ENCODE data around the gene KDELR1.

Gene KDELR1

DNA sequence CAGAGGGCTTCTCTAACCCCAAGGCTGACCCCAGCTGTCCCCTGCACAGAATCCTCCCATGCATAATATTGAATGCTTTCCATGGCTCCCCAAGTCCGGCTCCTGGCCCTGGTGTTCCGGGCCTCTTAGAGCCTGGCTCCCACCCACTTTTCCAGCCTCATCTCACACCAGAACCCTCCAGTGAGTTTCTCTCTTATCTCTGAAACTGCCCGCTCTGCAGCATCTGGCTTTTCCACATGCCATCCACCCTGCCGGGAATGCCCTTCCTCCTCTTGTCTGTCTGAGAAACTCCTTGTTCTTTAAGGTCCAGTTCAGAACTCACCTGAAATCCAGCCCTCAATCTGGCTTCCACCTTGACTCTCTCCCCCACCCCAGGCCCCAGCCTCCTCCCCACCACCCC, 20.4 kb downstream of the KDELR1 start:
- DNase-seq = no peak

DNA sequence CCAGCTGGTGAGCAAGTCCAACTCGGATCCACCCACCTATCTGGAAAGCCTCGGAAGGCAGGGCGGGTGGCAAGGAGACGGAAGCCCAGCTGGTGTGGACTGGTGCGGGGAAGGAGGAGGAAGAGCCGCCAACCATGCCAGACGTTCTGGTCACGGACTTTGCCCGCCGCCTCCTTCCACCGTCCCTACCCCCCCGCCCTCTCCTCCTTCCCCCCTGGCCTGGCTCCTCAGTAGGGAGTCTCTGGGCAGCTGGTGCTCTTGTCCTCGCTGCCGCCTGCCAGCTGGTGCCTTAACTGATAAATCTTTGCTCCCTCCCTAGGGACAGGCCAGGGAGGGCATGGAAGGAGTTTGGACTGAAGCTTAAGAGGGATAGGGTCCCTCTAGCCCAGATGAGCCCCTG, 22.4 kb downstream of the KDELR1 start:
- no peak for DNase-seq

DNA sequence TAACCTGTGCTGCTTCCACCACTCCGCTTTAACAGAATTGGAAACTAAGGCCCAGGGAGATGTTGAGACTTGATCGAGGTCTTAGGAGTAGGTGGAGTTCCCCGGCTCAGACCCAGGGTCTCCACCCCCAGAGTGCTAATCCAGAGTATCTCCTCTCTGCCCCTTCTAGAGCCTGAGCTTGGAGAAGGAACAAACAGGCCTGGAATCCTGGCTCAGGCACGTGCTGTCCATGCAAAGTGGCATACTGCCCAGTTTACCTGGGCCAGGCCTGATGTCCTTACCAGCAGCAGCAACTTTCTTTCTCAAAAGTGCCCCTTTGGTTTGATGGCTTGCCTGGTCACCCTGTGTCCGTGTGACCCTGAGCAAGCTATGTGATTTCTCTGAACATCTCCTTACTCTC, 23.5 kb downstream of the KDELR1 start:
- no peak for DNase-seq

DNA sequence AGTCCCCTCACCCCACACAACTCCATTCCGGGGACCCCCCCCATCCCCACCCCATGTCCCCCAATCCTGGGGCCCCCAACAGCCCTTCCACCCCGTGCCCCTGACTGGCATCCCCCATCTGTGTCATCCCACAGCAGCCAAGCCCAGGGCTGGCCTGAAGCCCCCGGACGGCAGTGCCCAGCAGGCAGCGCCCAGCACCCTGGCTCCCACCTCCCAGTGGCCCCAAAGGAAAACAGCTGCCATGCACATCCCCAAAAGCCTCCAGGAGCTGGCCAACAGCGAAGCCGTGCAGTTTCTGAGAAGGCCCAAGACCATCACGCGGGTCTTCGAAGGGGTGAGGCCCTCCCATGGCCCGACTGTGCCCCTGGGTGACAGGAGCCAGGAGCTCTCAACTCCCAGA, 25.7 kb downstream of the KDELR1 start:
- DNase-seq = no peak

DNA sequence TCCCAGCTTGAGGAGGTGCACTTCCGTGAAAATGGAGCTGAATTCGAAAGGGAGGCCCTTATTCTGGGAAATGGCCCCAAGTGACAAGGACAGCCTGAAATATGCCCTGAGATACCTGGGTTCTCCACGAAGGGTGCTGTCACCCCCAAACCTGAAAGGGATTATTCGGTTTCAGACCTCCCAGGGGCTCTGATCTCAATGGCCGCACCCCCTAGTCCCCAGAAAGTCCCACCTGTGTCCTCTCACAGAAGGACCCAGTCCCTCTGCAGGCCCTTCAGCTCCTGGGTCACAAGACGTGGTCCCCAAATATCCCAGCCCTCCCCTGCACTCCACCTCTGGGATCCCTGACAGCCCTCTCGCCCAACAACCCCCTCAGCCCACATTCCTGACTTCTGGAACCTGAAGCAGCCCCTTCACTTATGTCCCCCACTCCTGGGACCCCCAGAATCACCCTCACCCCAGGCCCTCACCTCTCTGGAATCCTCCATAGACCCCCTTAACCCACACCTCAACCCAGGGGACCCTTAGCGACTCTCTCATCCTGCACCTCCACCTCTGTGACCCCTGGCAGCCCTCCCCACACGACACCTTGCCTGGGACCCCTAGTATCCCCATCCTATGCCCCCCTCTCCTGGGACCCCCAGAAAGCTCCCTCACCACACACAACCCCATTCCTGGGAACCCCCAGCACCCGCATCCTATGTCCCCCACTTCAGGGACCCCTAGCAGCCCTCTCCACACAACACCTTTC, 26.6 kb downstream of the KDELR1 start:
- DNase-seq = no peak

DNA sequence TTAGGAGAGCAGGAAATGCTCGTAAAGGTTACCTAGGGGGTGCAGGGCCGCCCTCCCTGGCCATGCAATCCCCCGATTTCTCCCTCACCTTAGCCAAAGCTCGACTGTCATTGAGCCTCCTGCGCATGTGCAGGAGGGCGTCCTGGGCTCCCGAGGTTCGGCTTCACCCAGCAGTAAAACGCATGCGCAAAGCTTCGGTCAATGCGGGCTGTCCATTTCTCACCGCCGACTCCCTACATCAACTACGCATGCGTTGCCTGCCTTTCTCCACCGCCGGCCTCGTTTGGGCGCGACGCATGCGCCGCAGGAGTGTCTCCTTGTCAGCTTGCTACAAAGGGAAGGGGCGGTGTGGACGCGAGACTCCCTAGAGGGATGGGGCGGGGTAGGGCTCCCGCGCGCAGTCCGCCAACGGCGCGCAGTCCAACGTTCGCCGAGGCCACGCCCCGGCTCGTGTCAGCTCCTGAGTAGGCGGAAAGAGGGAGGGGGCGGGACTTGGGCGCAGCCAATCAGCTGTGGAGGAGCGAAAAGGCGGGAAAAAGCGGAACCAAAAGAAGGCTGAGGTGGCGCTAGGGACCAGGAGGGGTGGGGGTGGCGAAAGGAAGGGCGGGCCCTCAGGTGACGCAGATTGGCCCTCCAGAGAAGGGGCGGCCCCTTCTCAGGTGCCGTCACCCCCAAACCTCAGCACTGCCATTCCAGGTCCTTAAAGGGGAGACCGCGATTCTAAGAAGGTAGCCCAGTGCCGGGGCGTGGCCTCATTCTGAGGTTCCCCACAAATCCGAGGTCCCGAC, 27.3 kb downstream of the KDELR1 start, which contains the start of the genes SYNGR4 and TMEM143:
TSS of gene SYNGR4 (plus strand) at position 558 of the 788 bp plus-strand sequence. CDS start 1,476 bp downstream, outside the sequence.
TSS of gene TMEM143 (minus strand) at position 131 of the 788 bp plus-strand sequence. CDS start at position 111, 20 bp downstream.
- DNase-seq = peak; percentile 99

DNA sequence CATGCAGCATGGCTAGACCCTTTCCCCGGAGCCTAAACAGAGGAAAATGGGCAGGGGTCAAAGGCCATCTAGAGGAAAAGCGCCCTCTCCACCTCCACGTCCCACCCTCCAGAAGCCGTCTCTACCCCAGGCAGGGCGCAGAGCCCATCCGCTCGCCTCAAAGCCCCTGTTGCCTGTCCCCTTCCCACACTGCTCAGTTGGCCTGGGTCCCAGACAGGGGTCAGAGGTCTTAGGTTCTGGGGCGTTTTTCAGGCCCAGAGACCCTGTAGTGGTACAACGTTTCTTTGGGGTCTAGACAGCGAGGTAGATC, 27.9 kb downstream of the KDELR1 start:
- no peak for DNase-seq

DNA sequence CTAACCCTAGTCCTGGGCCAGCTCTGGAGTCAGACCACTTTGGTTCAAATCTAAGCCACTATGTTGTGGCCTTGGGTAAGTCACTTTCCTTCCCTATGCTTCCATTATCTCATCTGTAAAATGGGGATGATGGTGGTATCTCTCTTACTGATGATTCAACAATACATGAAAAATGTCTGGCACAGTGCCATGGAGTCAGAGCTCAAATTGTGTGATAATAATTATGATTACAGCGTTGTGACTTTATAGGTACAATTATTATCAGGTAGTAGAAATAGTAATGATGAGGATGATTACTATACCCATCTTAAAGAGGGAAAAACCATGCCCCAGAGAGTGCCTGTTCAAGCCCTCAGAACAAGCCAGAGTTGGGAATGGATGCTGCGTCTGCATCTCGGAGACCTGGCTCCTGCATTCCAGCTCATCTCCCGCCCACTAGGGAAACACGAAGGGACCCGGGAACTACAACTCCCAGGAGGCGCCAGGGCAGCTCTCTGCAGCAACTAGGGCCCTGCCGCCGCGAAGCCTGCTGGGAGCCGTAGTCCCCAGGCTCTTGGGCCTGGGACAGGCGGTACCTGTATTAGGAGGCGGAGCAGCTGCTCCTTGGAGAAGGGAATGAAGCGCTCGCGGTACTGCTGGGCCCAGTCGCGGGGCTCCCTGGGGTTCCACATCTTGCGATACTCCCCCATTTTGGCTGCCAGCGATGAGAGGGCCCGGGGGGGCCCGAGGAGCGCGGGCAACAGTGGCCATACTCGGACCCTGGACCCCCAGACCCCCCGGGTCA, 28.4 kb downstream of the KDELR1 start:
- DNase-seq = peak; percentile 91

DNA sequence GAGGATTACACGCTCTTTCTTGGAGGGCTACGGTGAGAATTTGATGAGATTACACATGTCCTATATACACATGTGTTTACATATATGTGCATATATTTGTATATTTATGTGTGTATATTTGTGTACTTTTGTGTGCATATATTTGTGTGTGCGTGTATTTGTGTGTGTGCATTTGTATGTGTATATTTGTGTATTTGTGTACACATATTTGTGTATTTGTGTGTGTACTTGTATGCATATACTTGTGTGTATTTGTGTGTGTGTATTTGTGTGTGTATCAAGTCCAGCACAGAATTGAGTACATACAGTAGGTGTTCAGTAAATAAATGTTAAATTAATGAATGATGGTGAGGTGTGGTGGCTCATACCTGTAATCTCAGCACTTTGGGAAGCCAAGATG, 29.4 kb downstream of the KDELR1 start:
- no peak for DNase-seq

DNA sequence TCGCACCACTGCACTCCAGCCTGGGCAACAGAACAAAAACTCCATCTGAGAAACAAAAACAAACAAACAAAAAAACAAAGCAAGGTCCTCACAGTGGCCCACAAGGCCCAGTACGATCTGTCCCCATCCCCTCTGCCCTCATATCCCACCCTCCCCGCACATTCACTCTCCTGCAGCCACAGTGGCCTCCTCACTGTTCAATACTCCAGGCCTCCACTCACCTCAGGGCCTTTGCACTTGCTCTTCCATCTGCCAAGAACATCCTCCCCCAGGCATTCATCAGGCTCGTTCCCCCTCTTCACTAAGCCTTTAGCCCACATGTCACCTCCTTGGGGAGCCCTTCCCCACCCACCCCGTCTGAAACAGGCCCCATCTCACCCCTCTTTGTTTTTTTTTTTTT, 32.2 kb downstream of the KDELR1 start:
- DNase-seq = no peak

DNA sequence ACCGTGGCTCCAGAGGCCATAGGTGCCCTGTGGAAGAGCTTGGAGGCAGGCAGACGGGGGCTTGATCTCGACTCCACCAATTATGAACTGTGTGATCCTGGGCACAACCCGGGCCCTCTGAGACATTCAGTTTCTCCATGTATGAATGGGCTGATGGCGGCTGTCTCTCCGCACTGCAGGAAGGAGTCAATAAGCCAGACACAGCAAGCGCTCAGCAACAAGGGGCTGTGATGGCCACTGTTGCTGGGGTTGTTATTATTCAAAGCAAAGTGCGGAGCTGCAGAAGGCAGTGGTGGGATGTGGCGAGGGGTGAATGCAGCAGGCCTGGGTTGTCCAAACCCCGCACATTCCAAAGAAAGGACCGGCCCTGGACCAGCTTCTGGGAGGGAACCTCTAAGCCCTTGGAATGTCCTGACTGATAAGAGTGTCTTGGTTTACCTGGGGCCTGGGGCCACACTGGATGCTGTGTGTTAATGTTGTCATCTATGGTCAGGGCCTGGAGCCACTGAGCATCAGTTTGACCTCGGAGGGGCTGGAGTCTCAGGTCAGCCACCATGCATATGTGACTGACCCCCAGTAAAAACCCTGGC, 35.9 kb downstream of the KDELR1 start:
- DNase-seq = no peak

DNA sequence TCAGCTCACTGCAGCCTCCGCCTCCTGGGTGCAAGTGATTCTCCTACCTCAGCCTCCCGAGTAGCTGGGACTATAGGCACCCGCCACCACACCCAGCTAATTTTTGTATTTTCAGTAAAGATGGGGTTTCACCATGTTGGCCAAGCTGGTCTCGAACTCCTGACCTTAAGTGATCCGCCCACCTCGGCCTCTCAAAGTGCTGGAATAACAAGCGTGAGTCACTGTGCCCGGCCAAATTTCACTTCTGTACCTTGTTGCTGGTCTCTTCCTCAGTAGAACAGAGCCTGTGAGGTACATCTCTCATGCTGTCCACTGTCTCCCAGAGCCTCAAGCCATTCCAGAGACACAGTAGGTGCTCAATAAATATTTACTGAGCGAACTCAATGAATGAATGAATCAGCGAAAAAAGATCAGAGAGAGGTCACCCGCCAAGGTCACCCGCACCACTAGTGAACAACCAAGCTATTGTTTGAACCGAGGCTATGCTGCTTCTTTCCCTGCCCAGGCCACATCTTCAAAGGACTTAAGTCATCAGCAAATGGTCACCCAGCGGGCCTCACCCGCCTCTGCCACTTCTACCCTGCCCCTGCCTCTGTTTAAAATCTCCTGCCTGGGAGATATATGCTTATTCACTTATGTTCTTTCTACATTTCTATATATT, 36.9 kb downstream of the KDELR1 start:
- no peak for DNase-seq

DNA sequence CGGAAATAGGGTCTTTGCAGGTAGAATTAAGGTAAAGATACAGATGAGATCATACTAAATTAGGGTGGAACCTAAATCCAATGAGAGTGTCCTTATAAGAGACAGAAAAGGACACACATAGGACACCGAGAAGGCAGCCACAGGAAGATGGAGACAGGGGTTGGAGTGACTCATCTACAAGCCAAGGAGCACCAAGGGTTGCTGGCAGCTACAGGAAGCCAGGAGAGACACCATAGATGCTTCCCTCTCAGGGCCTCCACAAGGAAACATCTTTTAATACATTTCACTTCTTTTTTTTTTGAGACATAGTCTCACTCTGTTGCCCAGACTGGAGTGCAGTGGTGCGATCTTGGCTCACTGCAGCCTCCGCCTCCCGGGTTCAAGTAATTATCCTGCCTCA, 37.7 kb downstream of the KDELR1 start:
- no peak for DNase-seq

DNA sequence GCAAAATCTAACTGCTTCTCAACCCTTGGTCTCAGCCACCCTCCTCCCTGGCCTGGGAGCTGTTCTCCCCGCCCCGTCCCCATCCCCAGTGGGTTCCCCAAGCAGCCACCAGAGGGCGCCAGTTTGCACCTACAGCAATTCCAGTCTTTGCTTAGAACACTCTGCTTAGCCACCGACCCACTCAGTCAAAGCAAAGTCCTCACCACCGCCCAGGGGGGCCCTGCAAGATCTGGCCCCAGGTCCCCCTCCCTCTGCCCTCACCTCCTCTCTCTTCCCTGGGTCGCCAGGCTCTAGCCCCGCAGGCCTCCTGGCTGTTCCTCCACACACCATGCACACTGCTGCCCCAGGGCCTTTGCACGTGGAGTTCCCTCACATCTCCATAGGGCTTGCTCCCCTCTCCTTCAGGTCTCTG, 40.0 kb downstream of the KDELR1 start:
- DNase-seq = peak; percentile 51

DNA sequence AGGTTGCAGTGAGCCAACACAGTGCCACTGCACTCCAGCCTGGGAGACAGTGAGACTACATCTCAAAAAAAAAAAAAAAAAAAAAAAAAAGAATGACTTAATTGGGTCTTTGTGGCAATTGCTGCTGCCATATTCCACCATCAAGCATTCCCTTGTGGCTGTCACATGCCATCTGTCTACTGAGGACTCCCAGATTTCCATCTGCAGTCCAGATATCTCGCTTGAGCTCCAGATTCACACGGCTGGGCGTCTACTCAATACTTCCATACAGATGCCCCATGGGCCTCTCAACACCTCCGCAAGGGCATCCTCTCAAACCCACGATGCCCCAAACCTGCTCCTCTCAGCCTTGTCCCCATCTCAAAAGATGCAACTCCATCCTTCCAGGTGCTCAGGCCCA, 40.5 kb downstream of the KDELR1 start:
- no peak for DNase-seq

DNA sequence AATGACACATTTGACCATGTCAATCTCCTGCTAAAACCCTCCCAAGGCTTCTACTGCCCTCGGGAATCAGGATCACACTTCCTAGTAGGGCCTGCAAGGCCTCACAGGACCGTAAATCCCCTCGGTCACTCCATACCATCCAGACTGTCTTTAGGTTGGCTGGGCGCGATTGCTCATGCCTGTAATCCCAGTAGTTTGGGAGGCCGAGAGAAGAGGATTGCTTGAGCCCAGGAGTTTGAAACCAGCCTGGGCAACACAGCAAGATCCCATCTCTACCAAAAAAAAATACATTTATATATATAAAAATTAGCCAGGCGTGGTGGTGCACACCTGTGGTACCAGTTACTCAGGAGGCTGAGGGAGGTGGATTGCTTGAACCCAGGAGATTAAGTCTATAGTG, 42.6 kb downstream of the KDELR1 start:
- no peak for DNase-seq

DNA sequence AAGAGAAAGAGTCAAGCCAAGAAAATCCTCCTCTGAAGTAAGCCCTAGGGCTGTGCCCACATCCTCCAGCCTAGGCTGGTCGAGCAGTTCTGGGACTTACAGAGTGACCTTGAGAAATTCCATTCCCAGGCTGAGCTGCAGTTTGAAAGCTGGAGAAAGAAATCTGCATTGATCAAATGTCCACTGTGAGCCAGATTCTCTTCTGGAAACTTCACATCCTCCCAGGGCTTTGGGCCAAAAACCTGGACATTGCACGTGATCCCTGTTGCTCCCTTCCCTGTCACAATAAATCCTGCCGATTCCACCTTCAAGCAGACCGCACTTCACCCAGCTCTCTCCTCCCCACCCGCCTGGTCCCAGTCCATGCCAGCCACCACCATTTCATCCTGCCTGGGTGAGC, 43.3 kb downstream of the KDELR1 start:
- no peak for DNase-seq

DNA sequence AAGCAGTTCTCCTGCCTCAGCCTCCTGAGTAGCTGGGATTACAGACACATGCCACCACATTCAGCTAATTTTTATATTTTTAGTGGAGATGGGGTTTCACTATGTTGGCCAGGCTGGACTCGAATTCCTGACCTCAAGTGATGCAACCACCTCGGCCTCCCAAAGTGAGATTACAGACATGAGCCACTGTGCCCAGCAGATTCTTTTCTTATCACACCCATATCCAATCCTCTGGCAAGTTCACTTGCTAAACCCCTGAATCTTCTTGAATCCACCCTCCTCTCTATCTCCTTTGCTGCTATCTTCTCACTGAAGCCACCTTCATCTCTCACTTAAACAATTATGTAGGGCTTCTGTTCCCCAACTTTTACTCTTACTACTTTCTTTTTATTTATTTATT, 45.2 kb downstream of the KDELR1 start:
- no peak for DNase-seq

DNA sequence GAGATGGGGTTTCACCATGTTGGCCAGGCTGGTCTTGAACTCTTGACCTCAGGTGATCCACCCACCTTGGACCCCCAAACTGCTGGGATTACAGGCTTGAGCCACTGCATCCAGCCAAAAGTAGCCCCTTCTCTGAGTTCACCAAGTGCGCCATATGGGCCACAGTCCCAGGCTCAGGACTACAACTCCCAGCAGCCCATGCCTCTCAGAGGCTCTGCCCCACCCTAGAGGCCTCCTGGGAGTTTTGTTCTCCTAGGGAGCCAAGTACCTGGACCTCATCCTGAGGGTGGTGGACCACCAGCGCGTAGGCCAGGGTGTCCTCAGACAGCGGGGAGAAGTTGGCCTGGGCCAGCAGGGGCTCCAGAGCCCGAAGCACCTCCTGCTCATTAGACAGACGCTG, 46.5 kb downstream of the KDELR1 start:
- DNase-seq = no peak

DNA sequence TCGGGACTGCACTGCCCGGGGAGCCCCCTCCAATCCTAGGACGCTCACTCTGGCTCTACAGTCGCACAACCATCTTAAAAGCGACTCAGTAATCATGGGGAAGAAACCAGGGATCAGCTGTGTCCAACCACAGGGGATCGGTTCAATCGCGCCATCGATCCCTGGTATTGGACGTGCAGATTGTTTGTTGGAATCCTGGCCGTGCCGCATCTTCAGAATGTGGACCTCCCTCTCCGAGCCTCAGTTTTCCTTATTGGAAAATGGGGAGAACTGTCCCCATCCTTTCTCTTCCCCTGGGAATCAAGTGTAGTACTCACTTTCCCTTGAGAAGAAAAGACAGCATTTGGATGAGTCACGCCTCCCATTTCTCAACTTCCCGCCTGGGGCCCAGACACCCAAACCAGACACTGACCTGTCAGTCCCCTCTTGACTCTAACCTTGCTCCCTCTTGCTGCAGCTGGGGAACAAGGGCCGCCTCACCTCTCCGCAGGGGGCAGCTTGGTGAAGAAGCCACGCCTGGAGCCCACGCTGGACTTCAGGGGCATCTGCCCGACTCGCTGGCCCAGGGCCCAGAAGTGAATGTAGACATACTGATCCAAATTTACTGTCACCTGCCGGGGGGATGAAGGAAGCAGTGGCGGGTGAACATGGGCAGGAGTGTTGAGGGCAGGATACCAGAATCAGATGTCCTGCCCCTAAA, 48.4 kb downstream of the KDELR1 start:
- no peak for DNase-seq

DNA sequence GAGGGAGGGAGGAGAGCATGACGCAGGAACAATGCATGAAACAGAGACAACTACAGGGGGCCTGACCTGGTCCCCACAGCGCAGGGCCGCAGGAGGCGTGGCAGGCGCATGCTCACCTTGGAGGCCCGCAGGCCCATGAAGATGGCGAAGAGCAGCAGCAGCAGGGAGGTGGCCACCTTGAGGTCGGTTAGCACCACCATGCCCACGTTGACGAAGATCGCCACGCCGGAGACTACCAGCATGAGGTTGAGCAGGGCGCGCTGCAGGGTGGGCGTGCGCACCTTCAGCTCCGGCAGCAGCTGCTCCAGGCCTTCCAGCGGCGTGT, 49.0 kb downstream of the KDELR1 start:
- DNase-seq = no peak

All from NK-92 treated with Interleukin-12 subunit alpha and Interleukin-12 subunit beta, amount 100 ng/mL, for 24 hours (cell line).